Astrocyte (in vitro differentiated cells and primary cell): Measurements from ENCODE around the gene MBNL3. TPM values are rescaled to one million over a fixed set of nuclear protein-coding genes. Genes with fewer than 3 reads are reported as not detected.

Source experiments
- DNase-seq: peaks from one replicate; pipeline ENCODE4 v3.0.0-alpha.2; 2010; ENCODE audit warnings: low read depth
- FAIRE-seq: peaks from 2 replicates; lab custom pipeline; 2011; peaks lifted over from hg19 to GRCh38; lab: Jason Lieb, UNC
- H2AFZ ChIP-seq: 2 replicates; pipeline ENCODE4 v1.6.0; 2012; ENCODE audit warnings: low read depth, low read length, inconsistent platforms
- H3K27ac ChIP-seq: 2 replicates; pipeline ENCODE4 v1.5.1; 2011; ENCODE audit warnings: low read depth, low read length, inconsistent platforms
- H3K27me3 ChIP-seq: 2 replicates; pipeline ENCODE4 v1.6.0; 2011; ENCODE audit warnings: low read length, inconsistent platforms; ENCODE audit not compliant: insufficient read depth
- H3K36me3 ChIP-seq: 2 replicates; pipeline ENCODE4 v1.5.1; 2011; ENCODE audit warnings: low read length, inconsistent platforms; ENCODE audit not compliant: insufficient read depth
- H3K4me1 ChIP-seq: 2 replicates; pipeline ENCODE4 v1.5.1; 2011; ENCODE audit warnings: low read length, inconsistent platforms; ENCODE audit not compliant: insufficient read depth
- H3K4me2 ChIP-seq: 2 replicates; pipeline ENCODE4 v1.6.0; 2012; ENCODE audit warnings: low read length, inconsistent platforms
- H3K4me3 ChIP-seq: 2 replicates; pipeline ENCODE4 v1.5.1; 2011; ENCODE audit warnings: low read depth, mild to moderate bottlenecking, low read length, inconsistent platforms; ENCODE audit not compliant: insufficient read depth
- H3K79me2 ChIP-seq: 2 replicates; pipeline ENCODE4 v1.6.0; 2012; ENCODE audit warnings: mild to moderate bottlenecking, low read length, inconsistent platforms; ENCODE audit not compliant: insufficient read depth
- H3K9ac ChIP-seq: 2 replicates; pipeline ENCODE4 v1.6.0; 2012; ENCODE audit warnings: mild to moderate bottlenecking, low read length, inconsistent platforms
- H3K9me3 ChIP-seq: 2 replicates; pipeline ENCODE4 v1.5.1; 2012; ENCODE audit warnings: low read depth, mild to moderate bottlenecking, low read length, inconsistent platforms; ENCODE audit not compliant: insufficient read depth
- H4K20me1 ChIP-seq: 2 replicates; pipeline ENCODE4 v1.6.0; 2012; ENCODE audit warnings: low read length, inconsistent platforms; ENCODE audit not compliant: insufficient read depth
- H3K27ac Mint-ChIP-seq: one replicate; pipeline ENCODE4 v1.8.0; 2021; ENCODE audit warnings: mild to moderate bottlenecking, mixed read lengths; ENCODE audit not compliant: unreplicated experiment
- H3K27me3 Mint-ChIP-seq: one replicate; pipeline ENCODE4 v1.8.0; 2021; ENCODE audit warnings: low read depth, mixed read lengths; ENCODE audit not compliant: unreplicated experiment
- H3K36me3 Mint-ChIP-seq: one replicate; pipeline ENCODE4 v1.8.0; 2021; ENCODE audit warnings: low read depth, mixed read lengths; ENCODE audit not compliant: unreplicated experiment
- H3K4me1 Mint-ChIP-seq: one replicate; pipeline ENCODE4 v1.8.0; 2021; ENCODE audit warnings: low read depth, mixed read lengths; ENCODE audit not compliant: unreplicated experiment
- H3K4me3 Mint-ChIP-seq: one replicate; pipeline ENCODE4 v1.8.0; 2021; ENCODE audit warnings: mild to moderate bottlenecking, moderate library complexity, mixed read lengths; ENCODE audit not compliant: unreplicated experiment
- H3K9me3 Mint-ChIP-seq: one replicate; pipeline ENCODE4 v1.8.0; 2021; ENCODE audit warnings: mild to moderate bottlenecking, mixed read lengths; ENCODE audit not compliant: unreplicated experiment
- CTCF ChIP-seq: IDR thresholded peaks from 2 replicates; pipeline ENCODE4 v1.5.1; 2011; ENCODE audit warnings: low read depth, mild to moderate bottlenecking, inconsistent platforms, low read length, moderate library complexity; ENCODE audit not compliant: insufficient read depth
- EZH2 ChIP-seq: IDR thresholded peaks from 2 replicates; pipeline ENCODE4 v1.6.1; 2012; ENCODE audit warnings: mild to moderate bottlenecking, low read length, inconsistent platforms; ENCODE audit not compliant: insufficient read depth
- total RNA-seq: library from RNA; stranded (reverse); gene quantifications from 2 replicates; pipeline ENCODE4 v1.2.1, GENCODE V29; 2021

Gene MBNL3
- total RNA-seq, 1 donor from 2014 or later: 4.1 TPM

- Histone ChIP-seq H3K27me3 (no peaks in the 10 kb centered on the region), H3K9ac (peak overlapping the region; percentile 11), H3K4me3 (peak overlapping the region; percentile 50), H3K36me3 (no peaks in the 10 kb centered on the region), H4K20me1 (no peaks in the 10 kb centered on the region), H3K27ac (no peak overlapping the region), H3K79me2 (no peaks in the 10 kb centered on the region), H3K4me2 (peak overlapping the region; percentile 83), H3K9me3 (no peaks in the 10 kb centered on the region), H2AFZ (peak overlapping the region; percentile 55), H3K4me1 (peaks cover 3% of the 10 kb centered on the region)
- no peaks in the 10 kb centered on the region for H3K27me3 Mint-ChIP-seq
- DNase-seq (peak; percentile 7), FAIRE-seq (no peak)
- no peaks in the 10 kb centered on the region for H3K9me3 Mint-ChIP-seq
- peaks cover 6% of the 10 kb centered on the region for H3K4me1 Mint-ChIP-seq
- TF ChIP-seq EZH2: no peak
- no peak for TF ChIP-seq CTCF
- peak overlapping the region; percentile 80 for H3K27ac Mint-ChIP-seq
- no peak overlapping the region for H3K4me3 Mint-ChIP-seq
- no peaks in the 10 kb centered on the region for H3K36me3 Mint-ChIP-seq
Measured at GRCh38 chrX:132480581-132481203, 8.1 kb downstream of the MBNL3 start.

- no peak overlapping the region for H2AFZ ChIP-seq
- Mint-ChIP-seq H3K4me3 (no peak overlapping the region), H3K9me3 (no peaks in the 10 kb centered on the region), H3K27me3 (no peaks in the 10 kb centered on the region), H3K27ac (no peak overlapping the region), H3K4me1 (no peaks in the 10 kb centered on the region), H3K36me3 (no peaks in the 10 kb centered on the region)
- H3K27ac ChIP-seq: no peak overlapping the region
- no peaks in the 10 kb centered on the region for H3K79me2 ChIP-seq
- TF ChIP-seq EZH2 (no peak), CTCF (no peak)
- H3K9me3 ChIP-seq: no peaks in the 10 kb centered on the region
- H3K27me3 ChIP-seq: no peaks in the 10 kb centered on the region
- no peaks in the 10 kb centered on the region for H3K4me1 ChIP-seq
- no peaks in the 10 kb centered on the region for H3K36me3 ChIP-seq
- peak; percentile 54 for FAIRE-seq
- no peak overlapping the region for H3K4me3 ChIP-seq
- DNase-seq: no peak
- H4K20me1 ChIP-seq: no peaks in the 10 kb centered on the region
- no peak overlapping the region for H3K4me2 ChIP-seq
- no peak overlapping the region for H3K9ac ChIP-seq
Measured at GRCh38 chrX:132474544-132475248, 14.1 kb downstream of the MBNL3 start.

GRCh38 chrX:132472397-132472796 lies 16.4 kb downstream of the MBNL3 start:
- H3K4me2 ChIP-seq: no peak overlapping the region
- H3K4me3 ChIP-seq: no peak overlapping the region
- H3K36me3 Mint-ChIP-seq: no peaks in the 10 kb centered on the region
- no peaks in the 10 kb centered on the region for H3K4me1 ChIP-seq
- H3K9me3 Mint-ChIP-seq: no peaks in the 10 kb centered on the region
- H3K27ac ChIP-seq: no peak overlapping the region
- no peaks in the 10 kb centered on the region for H3K27me3 Mint-ChIP-seq
- H3K9ac ChIP-seq: no peak overlapping the region
- H3K36me3 ChIP-seq: no peaks in the 10 kb centered on the region
- H3K27me3 ChIP-seq: no peaks in the 10 kb centered on the region
- H3K9me3 ChIP-seq: no peaks in the 10 kb centered on the region
- H3K27ac Mint-ChIP-seq: no peak overlapping the region
- H3K4me1 Mint-ChIP-seq: no peaks in the 10 kb centered on the region
- no peaks in the 10 kb centered on the region for H3K79me2 ChIP-seq
- no peak overlapping the region for H2AFZ ChIP-seq
- DNase-seq (no peak), FAIRE-seq (peak; percentile 83)
- no peak overlapping the region for H3K4me3 Mint-ChIP-seq
- H4K20me1 ChIP-seq: no peaks in the 10 kb centered on the region
- TF ChIP-seq CTCF (no peak), EZH2 (no peak)
